ENCODE data around the gene CPZ.

The CPZ gene

GRCh38 chr4:8639777-8640720 is 47.5 kb downstream of the CPZ start:
- DNase-seq (ENCODE audit: low spot score) = no peak

DNA sequence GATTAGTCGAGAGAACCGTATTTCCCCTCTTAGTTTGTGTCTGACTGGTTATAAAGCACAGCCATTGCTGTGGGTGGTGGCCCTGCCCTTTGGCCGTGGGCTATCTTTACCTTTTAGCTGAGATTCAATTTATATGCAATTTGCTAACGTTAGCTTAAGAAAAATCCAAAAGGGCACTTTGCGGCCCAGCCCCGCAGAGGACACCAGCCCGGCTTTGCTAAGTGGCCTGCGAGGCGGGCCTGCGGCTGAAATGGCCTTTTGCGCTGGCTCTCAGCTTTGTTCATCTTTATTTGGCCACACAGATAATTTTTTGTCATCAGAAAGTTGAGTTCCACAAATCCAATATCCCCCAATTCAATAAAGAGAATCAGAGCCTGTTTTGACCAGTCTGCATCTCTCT is 48.3 kb downstream of the CPZ start:
- no peak for DNase-seq (ENCODE audit: low spot score)

GRCh38 chr4:8641256-8641655 is 48.7 kb downstream of the CPZ start:
- DNase-seq (ENCODE audit: low spot score) = no peak

GRCh38 chr4:8641931-8642650 is 49.5 kb downstream of the CPZ start:
- no peak for DNase-seq (ENCODE audit: low spot score)

DNA sequence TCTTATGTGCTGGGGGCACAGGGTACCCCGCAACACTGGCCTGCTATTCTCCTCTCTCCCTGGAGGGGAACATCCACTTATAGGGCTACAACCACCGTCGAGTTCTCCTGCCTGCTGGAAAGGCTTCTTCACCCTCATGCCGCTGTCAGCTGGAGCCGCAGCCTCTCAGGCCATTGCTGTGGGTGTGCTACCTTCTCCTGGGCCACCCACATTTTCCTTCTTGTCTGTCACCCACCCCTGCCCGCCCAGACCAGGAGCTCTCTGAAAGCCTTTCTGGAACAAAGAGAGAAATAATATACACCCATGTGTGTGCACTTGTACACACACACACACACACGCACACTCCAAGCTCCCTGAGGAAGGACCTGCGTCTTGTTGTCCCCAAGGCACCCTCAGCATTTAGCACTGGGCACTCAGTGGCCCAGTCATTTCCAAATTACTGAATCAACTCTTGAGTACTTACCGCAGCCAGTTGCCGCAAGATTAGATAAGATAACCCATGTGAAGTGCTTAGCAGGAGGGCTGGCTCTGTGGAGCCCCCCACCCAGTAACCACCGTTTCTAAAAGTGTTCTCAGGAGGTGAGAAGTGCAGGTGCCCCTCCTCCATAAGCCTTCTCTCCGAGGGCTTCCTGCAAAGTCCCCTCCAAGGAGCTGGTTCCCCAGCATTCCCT is 50.2 kb downstream of the CPZ start:
- no peak for DNase-seq (ENCODE audit: low spot score)

DNA sequence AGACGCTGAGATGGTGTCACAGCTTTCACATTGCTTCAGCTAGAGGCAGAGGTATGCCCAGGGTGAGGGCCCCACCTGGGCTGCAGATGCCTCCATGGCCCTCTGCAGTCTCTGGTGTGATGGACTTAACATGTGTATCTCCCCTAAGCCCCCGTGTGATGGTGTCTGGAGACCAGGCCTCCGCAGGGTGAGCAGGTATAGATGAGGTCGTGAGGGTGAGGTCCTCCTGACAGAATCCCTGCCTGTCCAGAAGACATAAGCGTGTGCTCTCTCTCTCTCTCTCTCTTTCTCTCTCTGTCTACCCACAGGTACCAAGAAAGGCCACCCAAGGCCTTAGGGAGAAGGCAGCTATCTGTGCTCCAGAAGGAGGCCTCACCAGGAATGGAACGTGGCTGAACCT is 50.9 kb downstream of the CPZ start:
- no peak for DNase-seq (ENCODE audit: low spot score)

DNA sequence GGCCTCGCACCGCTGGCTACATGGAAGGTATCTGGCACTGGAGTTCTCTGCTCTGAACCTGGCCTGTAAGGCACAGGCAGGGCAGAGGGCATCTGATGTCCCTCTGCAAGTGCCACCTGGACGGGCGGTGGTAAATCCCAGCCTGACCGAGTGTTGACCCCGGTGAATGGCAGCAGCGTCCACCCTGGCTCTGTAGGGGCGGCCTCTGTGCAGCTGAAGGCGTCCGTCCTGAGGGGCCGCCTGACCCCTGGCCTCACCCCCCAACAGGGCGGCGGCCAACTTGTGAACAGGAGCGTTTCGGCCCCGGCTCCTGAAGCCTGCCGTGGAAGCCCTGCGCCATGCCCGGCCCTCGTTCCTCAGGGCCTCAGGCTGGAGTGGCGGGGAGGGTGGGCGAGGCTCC is 51.4 kb downstream of the CPZ start:
- no peak for DNase-seq (ENCODE audit: low spot score)

- no peak for DNase-seq (ENCODE audit: low spot score)
Observed at GRCh38 chr4:8644461-8644891, 51.9 kb downstream of the CPZ start.

- DNase-seq (ENCODE audit: low spot score) = no peak
Observed at GRCh38 chr4:8644966-8645752, 52.6 kb downstream of the CPZ start.

GRCh38 chr4:8645753-8646124 is 53.2 kb downstream of the CPZ start:
- DNase-seq (ENCODE audit: low spot score) = no peak

GRCh38 chr4:8646296-8647093 is 53.9 kb downstream of the CPZ start:
- DNase-seq (ENCODE audit: low spot score) = no peak

GRCh38 chr4:8647094-8647570 is 54.6 kb downstream of the CPZ start:
- DNase-seq (ENCODE audit: low spot score) = no peak

DNA sequence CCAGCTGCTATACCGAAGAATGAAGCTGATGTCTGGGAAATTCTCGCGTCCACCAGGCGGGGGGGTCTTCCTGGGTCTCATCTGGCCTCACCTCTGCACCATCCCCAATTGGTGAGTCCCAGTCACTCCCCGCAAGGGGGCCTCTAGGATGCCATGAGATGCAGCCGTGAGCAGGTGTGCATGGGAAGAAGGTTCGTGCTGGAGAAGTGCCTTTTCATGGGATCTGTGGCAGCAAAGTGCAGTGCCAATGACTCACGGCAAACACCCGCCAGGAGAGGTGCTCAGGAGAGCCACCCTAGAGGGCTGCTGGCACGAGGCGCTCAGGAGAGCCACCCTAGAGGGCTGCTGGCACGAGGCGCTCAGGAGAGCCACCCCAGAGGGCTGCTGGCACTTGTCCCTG is 55.1 kb downstream of the CPZ start:
- no peak for DNase-seq (ENCODE audit: low spot score)

- no peak for DNase-seq (ENCODE audit: low spot score)
Observed at GRCh38 chr4:8648296-8648695, 55.7 kb downstream of the CPZ start.

DNA sequence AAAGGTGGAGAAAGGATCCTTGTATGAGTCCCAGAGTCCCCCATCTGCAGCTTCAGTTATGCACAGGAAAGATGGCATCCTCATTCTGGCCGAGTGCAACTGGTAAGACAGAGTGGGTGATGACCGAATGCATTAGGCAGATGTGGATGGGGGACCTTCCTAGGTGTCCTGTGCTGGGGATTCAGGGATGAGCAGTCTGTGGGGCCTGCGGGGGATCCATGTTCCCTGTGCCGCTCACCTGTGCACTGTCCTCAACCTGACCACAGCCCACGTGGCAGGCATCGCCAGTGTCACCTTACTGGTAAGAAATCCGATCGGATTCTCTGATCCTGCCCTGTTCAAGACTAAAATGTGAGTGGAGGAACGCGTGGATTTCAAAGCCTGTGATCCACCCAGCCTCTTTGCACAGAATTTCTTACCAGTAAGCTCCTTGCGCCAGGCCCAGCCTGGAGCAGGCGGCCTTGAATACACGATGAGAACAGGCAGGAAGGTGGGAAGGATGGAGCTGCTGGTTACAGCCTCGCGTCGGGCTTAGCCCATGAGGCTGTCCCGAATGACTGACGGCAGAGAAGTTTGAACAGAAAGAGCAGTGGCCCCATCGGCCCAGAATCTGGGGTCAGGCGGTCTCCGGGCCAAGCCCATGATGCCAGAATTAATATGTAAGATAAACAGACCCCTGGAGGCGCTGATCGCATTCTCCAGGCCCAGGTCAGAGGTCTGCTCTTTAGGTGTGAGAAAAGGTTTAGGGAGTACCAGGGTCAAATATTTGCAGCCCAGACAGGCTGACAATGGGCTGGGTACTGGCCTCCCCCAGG is 56.5 kb downstream of the CPZ start:
- no peak for DNase-seq (ENCODE audit: low spot score)

DNA sequence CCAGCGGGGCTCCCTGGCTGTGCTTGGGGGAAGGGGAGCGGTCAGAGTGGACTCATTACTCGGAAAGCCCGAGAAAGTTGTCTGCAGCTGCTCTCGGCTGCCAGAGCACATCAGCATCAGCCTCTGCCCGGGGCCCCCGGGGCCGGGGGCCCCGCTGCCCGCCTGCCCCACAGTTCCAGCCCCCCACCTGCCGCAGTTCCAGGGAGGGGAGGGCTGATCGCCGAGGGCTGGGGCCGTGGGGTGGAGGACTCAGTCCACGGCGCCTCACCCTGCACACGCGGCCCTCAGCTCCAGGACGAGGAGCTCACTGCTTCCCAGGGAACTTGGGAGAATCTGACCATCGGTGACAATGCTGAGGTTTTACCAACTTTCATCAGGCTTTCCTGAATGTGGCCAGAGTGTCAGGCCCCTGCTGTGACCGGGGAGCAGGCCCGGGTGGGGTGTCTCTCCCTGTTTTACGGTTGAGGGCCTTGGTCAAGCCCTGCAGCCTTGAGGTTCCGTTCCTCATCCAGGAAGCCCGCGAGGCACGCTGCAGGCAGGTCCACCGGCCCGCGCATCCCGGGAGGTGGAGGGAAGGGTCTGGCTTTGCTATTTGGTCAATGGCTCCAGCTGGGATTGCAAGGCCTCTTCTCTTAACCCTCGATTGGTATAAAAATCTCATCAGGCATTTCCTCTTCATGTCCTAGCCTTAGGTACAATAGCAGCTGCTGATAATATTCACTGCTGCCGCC is 57.2 kb downstream of the CPZ start:
- no peak for DNase-seq (ENCODE audit: low spot score)

DNA sequence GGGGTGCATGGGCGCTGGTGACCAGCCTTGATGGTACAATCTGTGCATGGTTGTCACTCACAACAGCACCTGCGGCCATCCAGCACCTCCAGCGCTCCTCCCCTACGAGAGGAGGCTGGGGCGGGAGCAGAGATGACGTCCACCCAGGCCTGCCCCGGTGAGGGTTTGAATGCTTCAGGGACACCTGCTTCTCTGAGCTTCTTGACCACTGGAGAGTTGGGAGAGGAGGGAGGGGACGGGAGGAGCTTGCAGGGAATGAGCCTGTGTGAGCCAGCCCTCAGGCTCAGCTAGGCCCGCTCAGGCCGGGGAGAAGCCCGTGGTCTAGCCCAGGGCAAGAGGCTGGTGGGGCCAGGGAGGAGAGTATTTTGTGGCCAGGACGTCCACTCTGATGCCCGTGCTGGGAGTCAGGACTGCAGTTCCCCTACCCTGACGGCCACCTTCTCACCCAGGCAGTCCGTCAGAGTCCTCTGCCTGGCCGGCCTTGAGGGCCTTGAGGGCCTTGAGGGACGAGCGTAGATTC is 59.2 kb downstream of the CPZ start:
- no peak for DNase-seq (ENCODE audit: low spot score)

DNA sequence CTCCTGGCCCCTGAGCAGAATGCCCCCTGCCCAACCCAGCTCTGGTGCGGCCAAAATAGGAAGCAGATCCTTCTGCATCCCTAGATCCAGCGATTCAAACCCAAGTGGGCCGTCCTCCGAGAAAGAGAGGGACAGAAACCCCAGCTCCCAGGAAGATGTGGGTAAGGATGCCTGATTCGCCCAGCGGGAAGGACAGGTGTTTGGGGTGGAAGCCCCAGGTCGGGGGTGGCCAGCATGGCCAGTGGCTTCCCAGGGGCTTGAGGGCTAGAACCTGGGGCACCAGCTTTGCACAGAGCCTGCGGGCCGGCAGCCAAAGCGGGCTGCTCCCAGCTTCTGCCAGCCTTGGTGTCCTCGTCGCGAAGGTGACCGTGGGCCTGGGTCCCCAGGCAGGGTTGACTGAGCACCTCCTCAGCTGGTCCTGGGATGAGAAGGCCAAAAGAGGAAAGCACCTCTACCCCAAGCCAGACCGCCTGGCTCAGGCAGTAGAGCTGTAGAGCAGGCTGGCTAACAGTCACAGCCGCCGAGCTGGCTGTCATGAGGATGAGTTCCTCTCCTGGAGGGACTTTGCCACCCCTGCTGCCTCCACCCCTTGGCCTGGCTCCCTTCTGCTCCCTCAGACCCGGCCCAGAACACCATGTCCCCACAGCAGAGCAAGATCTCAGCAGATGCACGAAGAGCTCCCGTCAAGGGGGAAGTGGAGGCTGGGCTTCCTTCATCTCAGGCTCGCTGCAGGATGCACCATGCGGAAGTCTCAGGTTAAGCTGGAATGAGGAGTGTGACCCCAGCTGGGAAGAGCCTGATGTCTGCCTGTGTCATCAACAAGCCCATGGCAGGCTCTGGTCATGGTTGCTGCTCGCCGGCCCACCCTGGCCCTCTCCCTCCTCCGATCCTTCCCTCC is 59.9 kb downstream of the CPZ start:
- no peak for DNase-seq (ENCODE audit: low spot score)

All from RKO (cell line).